ENCODE results near the gene ADAD1.

DNA sequence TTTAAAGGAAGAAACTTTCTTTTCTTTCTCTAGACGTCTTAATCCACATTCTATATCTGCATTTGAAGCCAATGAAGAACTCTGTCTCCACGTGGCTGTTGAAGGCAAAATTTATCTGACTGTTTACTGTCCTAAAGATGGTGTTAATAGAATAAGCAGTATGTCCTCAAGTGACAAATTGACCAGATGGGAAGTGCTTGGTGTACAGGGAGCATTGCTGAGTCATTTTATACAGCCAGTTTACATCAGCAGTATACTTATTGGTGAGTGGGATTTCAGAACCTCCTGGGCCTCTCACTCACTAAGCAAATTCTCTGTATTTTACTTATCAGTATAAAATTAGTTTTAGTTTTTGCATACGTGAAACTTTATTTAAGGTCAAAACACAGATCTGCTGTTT, 33.7 kb downstream of the ADAD1 start:
- TF ChIP-seq, protein P1, sequence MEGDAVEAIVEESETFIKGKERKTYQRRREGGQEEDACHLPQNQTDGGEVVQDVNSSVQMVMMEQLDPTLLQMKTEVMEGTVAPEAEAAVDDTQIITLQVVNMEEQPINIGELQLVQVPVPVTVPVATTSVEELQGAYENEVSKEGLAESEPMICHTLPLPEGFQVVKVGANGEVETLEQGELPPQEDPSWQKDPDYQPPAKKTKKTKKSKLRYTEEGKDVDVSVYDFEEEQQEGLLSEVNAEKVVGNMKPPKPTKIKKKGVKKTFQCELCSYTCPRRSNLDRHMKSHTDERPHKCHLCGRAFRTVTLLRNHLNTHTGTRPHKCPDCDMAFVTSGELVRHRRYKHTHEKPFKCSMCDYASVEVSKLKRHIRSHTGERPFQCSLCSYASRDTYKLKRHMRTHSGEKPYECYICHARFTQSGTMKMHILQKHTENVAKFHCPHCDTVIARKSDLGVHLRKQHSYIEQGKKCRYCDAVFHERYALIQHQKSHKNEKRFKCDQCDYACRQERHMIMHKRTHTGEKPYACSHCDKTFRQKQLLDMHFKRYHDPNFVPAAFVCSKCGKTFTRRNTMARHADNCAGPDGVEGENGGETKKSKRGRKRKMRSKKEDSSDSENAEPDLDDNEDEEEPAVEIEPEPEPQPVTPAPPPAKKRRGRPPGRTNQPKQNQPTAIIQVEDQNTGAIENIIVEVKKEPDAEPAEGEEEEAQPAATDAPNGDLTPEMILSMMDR (IDR thresholded peaks at IDR 0.05; ENCODE audit: poor library complexity) = no peak
- TF ChIP-seq EZH2 (IDR thresholded peaks at IDR 0.05; ENCODE audit: borderline replicate concordance) (no peak), EZH2phosphoT487 (IDR thresholded peaks at IDR 0.05; ENCODE audit: low read depth, severe bottlenecking, unreplicated experiment) (no peak)

Data from hepatocyte (in vitro differentiated cells).